ENCODE results near the gene RASGRP4.
A peak's percentile ranks its signal among the peaks of the same experiment; 100 is the strongest.
"Not testable (repeated sequence)": the region's sequence is repeated elsewhere in the genome, so short reads cannot be mapped to it uniquely, and the experiment has no call there.

The RASGRP4 gene

GRCh38 chr19:38377052-38377451, 49.0 kb downstream of the RASGRP4 start:
- Mint-ChIP-seq H3K27me3 (no peaks in the 10 kb centered on the region), H3K27ac (peak overlapping the region in 1 of 2 donors; percentile 81), H3K4me1 (ENCODE audit: low read depth in 2 of 2) (peaks cover 28 to 31% of the 10 kb centered on the region in 2 donors), H3K36me3 (ENCODE audit: insufficient read depth) (peaks cover 58% of the 10 kb centered on the region), H3K9me3 (no peaks in the 10 kb centered on the region), H3K4me3 (peak overlapping the region; percentile 98 to 100)
- DNase-seq (no peak), ATAC-seq (replicated peaks) (no peak)

- peaks cover 53% of the 10 kb centered on the region for H3K36me3 Mint-ChIP-seq (ENCODE audit: insufficient read depth)
- no peak for DNase-seq
Observed at GRCh38 chr19:38376576-38376975, 49.4 kb downstream of the RASGRP4 start.

GRCh38 chr19:38375748-38376147, 50.3 kb downstream of the RASGRP4 start:
- Mint-ChIP-seq H3K9me3 (no peaks in the 10 kb centered on the region), H3K27me3 (peaks cover 0 to 2% of the 10 kb centered on the region in 2 donors), H3K27ac (peak overlapping the region; percentile 98 to 99), H3K36me3 (ENCODE audit: insufficient read depth) (peaks cover 46% of the 10 kb centered on the region), H3K4me3 (peak overlapping the region; percentile 98 to 100), H3K4me1 (ENCODE audit: low read depth in 2 of 2) (peaks cover 28 to 31% of the 10 kb centered on the region in 2 donors)
- ATAC-seq (replicated peaks): no peak
- DNase-seq: no peak

More at GRCh38 chr19:38376576-38376975, 49.4 kb downstream of the RASGRP4 start:
- peaks cover 28 to 31% of the 10 kb centered on the region in 2 donors for H3K4me1 Mint-ChIP-seq (ENCODE audit: low read depth in 2 of 2)
- H3K4me3 Mint-ChIP-seq: peak overlapping the region; percentile 98 to 100
- no peak for ATAC-seq (replicated peaks)
- H3K9me3 Mint-ChIP-seq: no peaks in the 10 kb centered on the region
- H3K27ac Mint-ChIP-seq: peak overlapping the region in 1 of 2 donors; percentile 81
- H3K27me3 Mint-ChIP-seq: no peaks in the 10 kb centered on the region

GRCh38 chr19:38375098-38375493, 50.9 kb downstream of the RASGRP4 start:
- Mint-ChIP-seq H3K9me3 (no peaks in the 10 kb centered on the region), H3K36me3 (ENCODE audit: insufficient read depth) (peaks cover 40% of the 10 kb centered on the region), H3K4me1 (ENCODE audit: low read depth in 2 of 2) (peaks cover 26 to 29% of the 10 kb centered on the region in 2 donors), H3K4me3 (peak overlapping the region; percentile 98 to 100), H3K27ac (peak overlapping the region; percentile 98 to 99), H3K27me3 (peaks cover 0 to 9% of the 10 kb centered on the region in 2 donors)
- ATAC-seq (replicated peaks) (no peak), DNase-seq (no peak)

GRCh38 chr19:38374332-38375097, 51.5 kb downstream of the RASGRP4 start, which contains the start of gene PSMD8:
TSS of gene PSMD8 (plus strand) at chr19:38374571. CDS start at chr19:38374602, 31 bp downstream.
- DNase-seq (peak; percentile 97 to 98 (median 98)), ATAC-seq (replicated peaks) (peak; percentile 93)
- Mint-ChIP-seq H3K4me3 (peak within 1 kb of the TSS; percentile 98 to 100), H3K9me3 (no peaks in the 10 kb centered on the region), H3K4me1 (ENCODE audit: low read depth in 2 of 2) (peaks cover 25 to 27% of the 10 kb centered on the region in 2 donors), H3K27ac (peak within 1 kb of the TSS; percentile 98 to 99), H3K27me3 (peaks cover 2 to 13% of the 10 kb centered on the region in 2 donors), H3K36me3 (ENCODE audit: insufficient read depth) (peaks cover 39% of the 10 kb centered on the region)

- no peak for ATAC-seq (replicated peaks)
- H3K36me3 Mint-ChIP-seq (ENCODE audit: insufficient read depth): peaks cover 33% of the 10 kb centered on the region
Observed at GRCh38 chr19:38373907-38374331, 52.1 kb downstream of the RASGRP4 start.

GRCh38 chr19:38371081-38371480, 54.9 kb downstream of the RASGRP4 start:
- Mint-ChIP-seq H3K27me3 (peaks cover 5 to 34% of the 10 kb centered on the region in 2 donors), H3K4me3 (no peak overlapping the region), H3K36me3 (ENCODE audit: insufficient read depth) (peaks cover 13% of the 10 kb centered on the region), H3K27ac (no peak overlapping the region), H3K9me3 (no peaks in the 10 kb centered on the region), H3K4me1 (ENCODE audit: low read depth in 2 of 2) (peaks cover 16 to 21% of the 10 kb centered on the region in 2 donors)
- DNase-seq: no peak
- no peak for ATAC-seq (replicated peaks)

More at GRCh38 chr19:38373907-38374331, 52.1 kb downstream of the RASGRP4 start:
- Mint-ChIP-seq H3K27ac (peak overlapping the region; percentile 98 to 99), H3K9me3 (no peaks in the 10 kb centered on the region), H3K27me3 (peaks cover 5 to 13% of the 10 kb centered on the region in 2 donors), H3K4me3 (peak overlapping the region; percentile 98 to 100), H3K4me1 (ENCODE audit: low read depth in 2 of 2) (peaks cover 24 to 27% of the 10 kb centered on the region in 2 donors)
- no peak for DNase-seq

- Mint-ChIP-seq H3K27ac (no peak overlapping the region), H3K36me3 (ENCODE audit: insufficient read depth) (peaks cover 10% of the 10 kb centered on the region), H3K27me3 (peaks cover 5 to 36% of the 10 kb centered on the region in 2 donors), H3K4me1 (ENCODE audit: low read depth in 2 of 2) (peaks cover 9 to 13% of the 10 kb centered on the region in 2 donors), H3K9me3 (no peaks in the 10 kb centered on the region), H3K4me3 (no peak overlapping the region)
- DNase-seq (no peak), ATAC-seq (replicated peaks) (no peak)
Observed at GRCh38 chr19:38370299-38370698, 55.7 kb downstream of the RASGRP4 start.

GRCh38 chr19:38369584-38369983, 56.4 kb downstream of the RASGRP4 start:
- ATAC-seq (replicated peaks) (no peak), DNase-seq (no peak)
- peaks cover 2 to 6% of the 10 kb centered on the region in 2 donors for H3K4me1 Mint-ChIP-seq (ENCODE audit: low read depth in 2 of 2)
- no peak overlapping the region for H3K4me3 Mint-ChIP-seq
- H3K9me3 Mint-ChIP-seq: no peaks in the 10 kb centered on the region
- peaks cover 5% of the 10 kb centered on the region for H3K36me3 Mint-ChIP-seq (ENCODE audit: insufficient read depth)
- H3K27me3 Mint-ChIP-seq: peaks cover 5 to 36% of the 10 kb centered on the region in 2 donors
- no peak overlapping the region for H3K27ac Mint-ChIP-seq

- peaks cover under 1 to 3% of the 10 kb centered on the region in 2 donors for H3K4me1 Mint-ChIP-seq (ENCODE audit: low read depth in 2 of 2)
- DNase-seq (no peak), ATAC-seq (replicated peaks) (no peak)
- H3K27ac Mint-ChIP-seq: no peak overlapping the region
- H3K9me3 Mint-ChIP-seq: no peaks in the 10 kb centered on the region
- H3K36me3 Mint-ChIP-seq (ENCODE audit: insufficient read depth): no peaks in the 10 kb centered on the region
- peaks cover 5 to 36% of the 10 kb centered on the region in 2 donors for H3K27me3 Mint-ChIP-seq
- no peak overlapping the region for H3K4me3 Mint-ChIP-seq
Observed at GRCh38 chr19:38367041-38367440, 59.0 kb downstream of the RASGRP4 start.

- Mint-ChIP-seq H3K27me3 (peaks cover 13 to 31% of the 10 kb centered on the region in 2 donors), H3K27ac (peak overlapping the region in 1 of 2 donors; percentile 25), H3K4me1 (ENCODE audit: low read depth in 2 of 2) (peaks cover 13 to 14% of the 10 kb centered on the region in 2 donors), H3K4me3 (peak overlapping the region; percentile 70 to 77)
- not testable (repeated sequence) for ATAC-seq (replicated peaks); H3K36me3 Mint-ChIP-seq (ENCODE audit: insufficient read depth); DNase-seq; H3K9me3 Mint-ChIP-seq
Observed at GRCh38 chr19:38362946-38363688, 62.9 kb downstream of the RASGRP4 start.

GRCh38 chr19:38362076-38362945, 63.7 kb downstream of the RASGRP4 start:
- peak; percentile 57 for ATAC-seq (replicated peaks)
- H3K36me3 Mint-ChIP-seq (ENCODE audit: insufficient read depth): peaks cover 7% of the 10 kb centered on the region
- peaks cover 13 to 14% of the 10 kb centered on the region in 2 donors for H3K4me1 Mint-ChIP-seq (ENCODE audit: low read depth in 2 of 2)
- no peaks in the 10 kb centered on the region for H3K9me3 Mint-ChIP-seq
- H3K27me3 Mint-ChIP-seq: peaks cover 13 to 23% of the 10 kb centered on the region in 2 donors
- H3K4me3 Mint-ChIP-seq: peak overlapping the region; percentile 70 to 77
- H3K27ac Mint-ChIP-seq: peak overlapping the region in 1 of 2 donors; percentile 63
- peak; percentile 29 to 38 (median 36) for DNase-seq
